Measurements from ENCODE around the gene GAPDH. TPM values are rescaled to one million over a fixed set of nuclear protein-coding genes. Genes with fewer than 3 reads are reported as not detected.
A peak's percentile ranks its signal among the peaks of the same experiment; 100 is the strongest.

GAPDH gene
- total RNA-seq, 1 donor from 2014 or later, result 3,866 TPM

DNA sequence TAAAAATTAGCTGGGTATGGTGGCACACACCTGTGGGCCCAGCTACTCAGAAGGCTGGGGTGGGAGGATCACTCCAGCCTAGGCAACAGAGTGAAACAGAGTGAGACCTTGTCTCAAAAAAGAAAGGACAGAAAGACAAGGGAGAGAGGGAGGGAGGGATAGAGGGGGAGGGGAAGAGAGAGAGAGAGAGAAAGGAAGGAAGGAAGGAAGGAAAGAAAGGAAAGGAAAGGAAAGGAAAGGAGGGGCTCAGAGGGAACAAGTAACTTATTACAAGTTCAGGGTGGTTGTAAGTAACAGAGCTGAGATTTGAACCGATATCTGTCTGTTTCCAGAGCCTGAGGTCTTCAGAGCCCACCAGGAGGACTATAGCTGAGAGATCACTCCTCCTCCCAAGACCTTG lies 13.2 kb downstream of the GAPDH start:
- Mint-ChIP-seq H3K27me3 (ENCODE audit: insufficient read depth, low read depth) (peaks cover 13% of the 10 kb centered on the region), H3K9me3 (no peaks in the 10 kb centered on the region), H3K4me1 (peaks cover 3% of the 10 kb centered on the region), H3K36me3 (peaks cover 31% of the 10 kb centered on the region), H3K27ac (no peak overlapping the region), H3K4me3 (no peak overlapping the region)
- H4K20me1 ChIP-seq (ENCODE audit: low read depth), result peaks cover 21% of the 10 kb centered on the region
- H3K27ac ChIP-seq, result no peak overlapping the region
- TF ChIP-seq EZH2phosphoT487 (IDR thresholded peaks at IDR 0.05) (no peak), EZH2 (IDR thresholded peaks at IDR 0.05) (no peak)
- TF ChIP-seq, protein P1, sequence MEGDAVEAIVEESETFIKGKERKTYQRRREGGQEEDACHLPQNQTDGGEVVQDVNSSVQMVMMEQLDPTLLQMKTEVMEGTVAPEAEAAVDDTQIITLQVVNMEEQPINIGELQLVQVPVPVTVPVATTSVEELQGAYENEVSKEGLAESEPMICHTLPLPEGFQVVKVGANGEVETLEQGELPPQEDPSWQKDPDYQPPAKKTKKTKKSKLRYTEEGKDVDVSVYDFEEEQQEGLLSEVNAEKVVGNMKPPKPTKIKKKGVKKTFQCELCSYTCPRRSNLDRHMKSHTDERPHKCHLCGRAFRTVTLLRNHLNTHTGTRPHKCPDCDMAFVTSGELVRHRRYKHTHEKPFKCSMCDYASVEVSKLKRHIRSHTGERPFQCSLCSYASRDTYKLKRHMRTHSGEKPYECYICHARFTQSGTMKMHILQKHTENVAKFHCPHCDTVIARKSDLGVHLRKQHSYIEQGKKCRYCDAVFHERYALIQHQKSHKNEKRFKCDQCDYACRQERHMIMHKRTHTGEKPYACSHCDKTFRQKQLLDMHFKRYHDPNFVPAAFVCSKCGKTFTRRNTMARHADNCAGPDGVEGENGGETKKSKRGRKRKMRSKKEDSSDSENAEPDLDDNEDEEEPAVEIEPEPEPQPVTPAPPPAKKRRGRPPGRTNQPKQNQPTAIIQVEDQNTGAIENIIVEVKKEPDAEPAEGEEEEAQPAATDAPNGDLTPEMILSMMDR (IDR thresholded peaks at IDR 0.05), result no peak
- H3K4me3 ChIP-seq, result no peak overlapping the region
- peaks cover 14% of the 10 kb centered on the region for H3K79me2 ChIP-seq (ENCODE audit: low read depth)
- H3K9ac ChIP-seq, result no peak overlapping the region
- H3K4me1 ChIP-seq, result no peaks in the 10 kb centered on the region
- H3F3A ChIP-seq (ENCODE audit: low read depth), result no peaks in the 10 kb centered on the region
- H3K36me3 ChIP-seq, result no peaks in the 10 kb centered on the region
- no peaks in the 10 kb centered on the region for H3K9me3 ChIP-seq (ENCODE audit: low read depth)
- H3K27me3 ChIP-seq, result no peaks in the 10 kb centered on the region
- no peak for DNase-seq (ENCODE audit: low spot score)
- no peak overlapping the region for H2AFZ ChIP-seq (replicated peaks)
- H3K4me2 ChIP-seq, result no peak overlapping the region

- Histone ChIP-seq H3K79me2 (ENCODE audit: low read depth) (peaks cover 18% of the 10 kb centered on the region), H3K9ac (no peak overlapping the region), H4K20me1 (ENCODE audit: low read depth) (peaks cover 25% of the 10 kb centered on the region), H3K36me3 (no peaks in the 10 kb centered on the region), H3K4me3 (no peak overlapping the region), H2AFZ (replicated peaks) (no peak overlapping the region), H3K27ac (no peak overlapping the region), H3K4me2 (no peak overlapping the region), H3K9me3 (ENCODE audit: low read depth) (no peaks in the 10 kb centered on the region), H3F3A (ENCODE audit: low read depth) (no peaks in the 10 kb centered on the region), H3K27me3 (no peaks in the 10 kb centered on the region), H3K4me1 (no peaks in the 10 kb centered on the region)
- peaks cover 7% of the 10 kb centered on the region for H3K4me1 Mint-ChIP-seq
- H3K9me3 Mint-ChIP-seq, result no peaks in the 10 kb centered on the region
- peaks cover 31% of the 10 kb centered on the region for H3K36me3 Mint-ChIP-seq
- no peak overlapping the region for H3K4me3 Mint-ChIP-seq
- no peak for DNase-seq (ENCODE audit: low spot score)
- peaks cover 13% of the 10 kb centered on the region for H3K27me3 Mint-ChIP-seq (ENCODE audit: insufficient read depth, low read depth)
- no peak for TF ChIP-seq EZH2 (IDR thresholded peaks at IDR 0.05)
- TF ChIP-seq, protein P1 (IDR thresholded peaks at IDR 0.05), result no peak
- no peak for TF ChIP-seq EZH2phosphoT487 (IDR thresholded peaks at IDR 0.05)
- H3K27ac Mint-ChIP-seq, result peak overlapping the region; percentile 6
Measured at GRCh38 chr12:6547987-6548386, 13.7 kb downstream of the GAPDH start.

GRCh38 chr12:6548556-6548955 lies 14.2 kb downstream of the GAPDH start:
- no peaks in the 10 kb centered on the region for H3F3A ChIP-seq (ENCODE audit: low read depth)
- H3K27ac Mint-ChIP-seq, result no peak overlapping the region
- no peak overlapping the region for H3K4me2 ChIP-seq
- H3K36me3 ChIP-seq, result no peaks in the 10 kb centered on the region
- no peak overlapping the region for H2AFZ ChIP-seq (replicated peaks)
- H3K36me3 Mint-ChIP-seq, result peaks cover 31% of the 10 kb centered on the region
- H3K27me3 ChIP-seq, result no peaks in the 10 kb centered on the region
- H3K4me1 ChIP-seq, result peaks cover under 1% of the 10 kb centered on the region
- peaks cover 24% of the 10 kb centered on the region for H3K79me2 ChIP-seq (ENCODE audit: low read depth)
- peaks cover 10% of the 10 kb centered on the region for H3K4me1 Mint-ChIP-seq
- H4K20me1 ChIP-seq (ENCODE audit: low read depth), result peaks cover 31% of the 10 kb centered on the region
- no peak for DNase-seq (ENCODE audit: low spot score)
- TF ChIP-seq EZH2phosphoT487 (IDR thresholded peaks at IDR 0.05) (no peak), EZH2 (IDR thresholded peaks at IDR 0.05) (no peak)
- TF ChIP-seq, protein P1 (IDR thresholded peaks at IDR 0.05), result no peak
- no peak overlapping the region for H3K4me3 Mint-ChIP-seq
- no peaks in the 10 kb centered on the region for H3K9me3 ChIP-seq (ENCODE audit: low read depth)
- no peak overlapping the region for H3K4me3 ChIP-seq
- no peak overlapping the region for H3K27ac ChIP-seq
- peaks cover 13% of the 10 kb centered on the region for H3K27me3 Mint-ChIP-seq (ENCODE audit: insufficient read depth, low read depth)
- no peaks in the 10 kb centered on the region for H3K9me3 Mint-ChIP-seq
- H3K9ac ChIP-seq, result no peak overlapping the region
